K562 (cell line): ENCODE data around the gene NLRX1. TPM values are rescaled to one million over a fixed set of nuclear protein-coding genes. Genes with fewer than 3 reads are reported as not detected.

ENCODE experiments used
- ATAC-seq: fragments of 200-7000 bp; cut with Tn5 transposase; 3 replicates; pipeline ENCODE4 v1.9.1; 2020; ENCODE audit warnings: moderate library complexity
- BruUV-seq: library from RNA; stranded (reverse); fragments of 400-500 nt; replicated peaks from 2 replicates; lab custom pipeline; 2021; lab: Mats Ljungman, UMichigan
- CTCF ChIA-PET: fragments of 300-600 bp; formaldehyde crosslinking; extraction: SDS; loops from one replicate; lab custom pipeline; 2021; ENCODE audit warnings: low intra/inter-chr PET ratio; lab: Yijun Ruan, JAX
- POLR2A ChIA-PET: fragments of 300-600, 350-650 bp; sonication (Branson Sonifier 250); formaldehyde crosslinking; extraction: SDS; loops from one replicate; lab custom pipeline; 2021; ENCODE audit warnings: antibody characterized with exemption, inconsistent platforms; lab: Yijun Ruan, JAX
- DNase-seq, 4 experiments: peaks; one replicate each; pipeline versions ENCODE4 v3.0.0 to v3.0.0-alpha.2; 2011 to 2018; ENCODE audit warnings: low spot score in 3 of 4, mixed read lengths in 3 of 4; ENCODE audit errors: extremely low read depth in 1 of 4
- FAIRE-seq: peaks from 2 replicates; lab custom pipeline; 2011; peaks lifted over from hg19 to GRCh38; lab: Jason Lieb, UNC
- H2AFZ ChIP-seq: 2 replicates; pipeline ENCODE4 v1.6.0; 2011; ENCODE audit warnings: low read depth, low read length, control low read depth, inconsistent platforms
- H3K27ac ChIP-seq: fragments of 200-600 bp; 3 replicates; pipeline ENCODE4 v1.8.0; 2011; ENCODE audit warnings: low read depth, mild to moderate bottlenecking, control low read depth, inconsistent platforms, low read length, moderate library complexity, mixed read lengths; ENCODE audit errors: extremely low read depth
- H3K27me3 ChIP-seq, 2 experiments: fragments of 300-600 bp in 1 of 2; 2 replicates in 1 of 2; 3 replicates in 1 of 2; pipeline versions ENCODE4 v1.6.0 to v1.8.0; 2011; ENCODE audit warnings: inconsistent platforms in 2 of 2, low read length in 2 of 2, mild to moderate bottlenecking in 1 of 2, mixed read lengths in 1 of 2, moderate library complexity in 1 of 2; ENCODE audit not compliant: control insufficient read depth in 2 of 2, insufficient read depth in 2 of 2
- H3K36me3 ChIP-seq: fragments of 300-600 bp; 3 replicates; pipeline ENCODE4 v1.8.0; 2011; ENCODE audit warnings: mild to moderate bottlenecking, low read length, inconsistent platforms; ENCODE audit not compliant: control insufficient read depth, insufficient read depth
- H3K4me1 ChIP-seq, 2 experiments: fragments of 200-600 bp in 1 of 2; replicated peaks in 1 of 2; 2 replicates in 1 of 2; 3 replicates in 1 of 2; pipeline versions ENCODE4 v1.5.1 to v1.8.0; 2011; ENCODE audit warnings: inconsistent platforms in 2 of 2, low read length in 2 of 2, mild to moderate bottlenecking in 1 of 2, mixed read lengths in 1 of 2, moderate library complexity in 1 of 2; ENCODE audit not compliant: control insufficient read depth in 2 of 2, insufficient read depth in 2 of 2
- H3K4me2 ChIP-seq: 2 replicates; pipeline ENCODE4 v1.6.1; 2011; ENCODE audit warnings: low read length, control low read depth, inconsistent platforms, mixed read lengths; ENCODE audit not compliant: insufficient read depth
- H3K4me3 ChIP-seq: fragments of 200-600 bp; sonication (generic), shearing (Covaris generic); 2 replicates; pipeline ENCODE4 v1.5.1; 2016; ENCODE audit warnings: control low read depth, inconsistent platforms
- H3K79me2 ChIP-seq: fragments of 200-600 bp; 3 replicates; pipeline ENCODE4 v1.8.0; 2011; ENCODE audit warnings: low read length, inconsistent platforms; ENCODE audit not compliant: control insufficient read depth, insufficient read depth
- H3K9ac ChIP-seq, 2 experiments: 2 replicates each; pipeline versions ENCODE4 v1.6.0 to v1.6.1; 2011; ENCODE audit warnings: low read depth in 2 of 2, low read length in 2 of 2, control low read depth in 1 of 2, inconsistent platforms in 1 of 2, mild to moderate bottlenecking in 1 of 2, mixed read lengths in 1 of 2; ENCODE audit not compliant: insufficient read depth in 1 of 2
- H3K9me1 ChIP-seq: one replicate; pipeline ENCODE4 v1.6.0; 2011; ENCODE audit warnings: inconsistent platforms, mild to moderate bottlenecking, low read length, moderate library complexity; ENCODE audit not compliant: control insufficient read depth, insufficient read depth
- H3K9me3 ChIP-seq: replicated peaks from 2 replicates; pipeline ENCODE4 v1.5.1; 2011; ENCODE audit warnings: low read depth, low read length, inconsistent platforms; ENCODE audit not compliant: control insufficient read depth, insufficient read depth
- H4K20me1 ChIP-seq: replicated peaks from 2 replicates; pipeline ENCODE4 v1.6.1; 2011; ENCODE audit warnings: low read length, inconsistent platforms, mixed read lengths; ENCODE audit not compliant: control insufficient read depth, insufficient read depth
- PHF20 ChIP-seq: fragments of 450-650 bp; IDR thresholded peaks from 2 replicates; pipeline ENCODE4 v1.6.1; 2018; ENCODE audit not compliant: partially characterized antibody
- UBTF ChIP-seq, 2 experiments: IDR thresholded peaks; 2 replicates each; pipeline ENCODE4 v1.6.1; 2012; ENCODE audit warnings: improper control_type of control experiment in 2 of 2, low read depth in 2 of 2, low read length in 2 of 2, borderline replicate concordance in 1 of 2
- ZFP30 ChIP-seq: fragments of 250-450 bp; sonication (Bioruptor Pico); IDR thresholded peaks from 2 replicates; pipeline ENCODE4 v1.8.0; 2022; ENCODE audit warnings: moderate library complexity, mild to moderate bottlenecking, inconsistent platforms, borderline replicate concordance
- ZNF174 ChIP-seq: fragments of 250-450 bp; sonication (Bioruptor Pico); IDR thresholded peaks from 2 replicates; pipeline ENCODE4 v1.4.0; 2020; ENCODE audit warnings: mild to moderate bottlenecking
- ZNF217 ChIP-seq: sonication (generic); formaldehyde crosslinking; IDR thresholded peaks from 2 replicates; pipeline ENCODE4 v1.8.0; 2022; ENCODE audit warnings: mild to moderate bottlenecking, missing genetic modification reagents
- ZNF232 ChIP-seq: sonication (generic); formaldehyde crosslinking; IDR thresholded peaks from 2 replicates; pipeline ENCODE4 v1.8.0; 2022; ENCODE audit warnings: mild to moderate bottlenecking, missing genetic modification reagents
- WGBS: fragments of 100-300 bp; shearing (Covaris generic); methylation state at CpG from one replicate; pipeline ENCODE4 v1.1.6; 2016; ENCODE audit warnings: low coverage, mixed read lengths; ENCODE audit not compliant: insufficient coverage; ENCODE audit errors: missing lambda C conversion rate; 5-methylcytosine and 5-hydroxymethylcytosine counted together
- in situ Hi-C: fragments of 300-500 bp; cut with MboI; formaldehyde crosslinking; loops from 4 replicates; pipeline ENCODE4 v1.15.0; 2018; ENCODE audit warnings: inconsistent platforms, mixed read lengths
- intact Hi-C: fragments of 100-400 bp; cut with micrococcal nuclease; formaldehyde crosslinking; loops from 2 replicates; pipeline ENCODE4 v1.14.2; 2022
- polyA plus RNA-seq, 8 experiments: library from polyadenylated mRNA; depleted of rRNA in 4 of 8; stranded (reverse) in 5 of 8; unstranded in 3 of 8; fragments of >200 nt; fragmentation: Nextera tagmentation in 2 of 8; fragmentation: Illumina TruSeq in 1 of 8; extraction: Ambion mirVana in 2 of 8; extraction: Trizol in 1 of 8; gene quantifications; 2 replicates each; pipeline versions ENCODE4 v1.2.1 to v1.2.3, GENCODE V29; 2011 to 2014; ENCODE audit warnings: inconsistent platforms in 1 of 8, missing spikeins in 1 of 8
- total RNA-seq, 7 experiments: library from RNA; depleted of rRNA in 6 of 7; stranded (reverse); fragments of >200 nt in 6 of 7; fragmentation: Illumina TruSeq in 2 of 7; extraction: Trizol in 2 of 7; gene quantifications; 2 replicates each; pipeline versions ENCODE4 v1.2.1 to v1.2.3, GENCODE V29; 2011 to 2021; ENCODE audit warnings: low replicate concordance in 1 of 7
- TF ChIP-seq, protein P1 (sequence below): fragments of 450-650 bp; formaldehyde crosslinking; IDR thresholded peaks from 2 replicates; pipeline ENCODE4 v1.4.0; 2022; ENCODE audit warnings: mild to moderate bottlenecking, moderate library complexity

Gene NLRX1
- total and polyA plus RNA-seq, 9 of the 15 experiments (the other 6 are each of a cell fraction or from before 2014, with no cell fraction given) = 0.04 to 2.3 (median 0.69) TPM

- Histone ChIP-seq H3K4me3 (no peak overlapping the region), H4K20me1 (0 out of 2 replicates have a peak, but pooled peaks cover 7% of the 10 kb centered on the region), H3K4me1 (peaks cover 11 to 12% of the 10 kb centered on the region in 2 experiments; a peak in 4 of 5 replicates), H3K79me2 (peaks cover 72% of the 10 kb centered on the region), H3K27me3 (no peaks in the 10 kb centered on the region), H3K27ac (peak overlapping the region; percentile 23; the same call in 1 of the 3 replicates), H2AFZ (no peak overlapping the region), H3K9me3 (no peaks in the 10 kb centered on the region), H3K9me1 (no peaks in the 10 kb centered on the region), H3K4me2 (no peak overlapping the region), H3K36me3 (no peaks in the 10 kb centered on the region), H3K9ac (peak overlapping the region in 1 of 2 experiments; percentile 2; a peak in 2 of 4 replicates)
- ATAC-seq (no peak), FAIRE-seq (peak; percentile 52), DNase-seq (peak in 1 of 4 experiments; percentile 38)
- in situ Hi-C loops (no loop called here), intact Hi-C loops (no loop called here)
- no TSS peak for BruUV-seq
- POLR2A ChIA-PET = interaction anchor here (0.6 to 1.4 kb wide), 7 partner anchors 12 to 676 kb away, joined by 3 to 9 read pairs (median 3); no protein-coding TSS in a partner anchor
- CTCF ChIA-PET = no interaction called here
- WGBS = 47% methylated on average over 3 of the region's 3 CpGs
- TF ChIP-seq ZNF232 (CRISPR knock-in tag) (no peak), ZNF217 (no peak), PHF20 (no peak), ZFP30 (CRISPR knock-in tag) (no peak), UBTF (IDR thresholded peaks at IDR 0.05; ENCODE audit: borderline replicate concordance in 1 of 2, low read depth in 2 of 2, low read length in 2 of 2) (no peak), ZNF174 (no peak)
- TF ChIP-seq, protein P1, sequence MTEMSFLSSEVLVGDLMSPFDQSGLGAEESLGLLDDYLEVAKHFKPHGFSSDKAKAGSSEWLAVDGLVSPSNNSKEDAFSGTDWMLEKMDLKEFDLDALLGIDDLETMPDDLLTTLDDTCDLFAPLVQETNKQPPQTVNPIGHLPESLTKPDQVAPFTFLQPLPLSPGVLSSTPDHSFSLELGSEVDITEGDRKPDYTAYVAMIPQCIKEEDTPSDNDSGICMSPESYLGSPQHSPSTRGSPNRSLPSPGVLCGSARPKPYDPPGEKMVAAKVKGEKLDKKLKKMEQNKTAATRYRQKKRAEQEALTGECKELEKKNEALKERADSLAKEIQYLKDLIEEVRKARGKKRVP (CRISPR knock-in tag) = no peak
Observed at GRCh38 chr11:119210050-119210449, 41.5 kb downstream of the NLRX1 start.
